Hepatic stellate cell (primary cell): ENCODE results near the gene PTPRG.
A peak's percentile ranks its signal among the peaks of the same experiment; 100 is the strongest.

Experiments
- DNase-seq: peaks from one replicate; pipeline ENCODE4 v3.0.0; 2011; ENCODE audit warnings: low spot score

The PTPRG gene

GRCh38 chr3:61961900-61962299 is 400.5 kb downstream of the PTPRG start:
- no peak for DNase-seq

GRCh38 chr3:61964566-61964965 is 403.2 kb downstream of the PTPRG start:
- no peak for DNase-seq

- DNase-seq: no peak
Measured at GRCh38 chr3:61965770-61966131, 404.4 kb downstream of the PTPRG start.

GRCh38 chr3:61966200-61966599 is 404.8 kb downstream of the PTPRG start:
- no peak for DNase-seq

GRCh38 chr3:61967019-61967418 is 405.6 kb downstream of the PTPRG start:
- no peak for DNase-seq

- no peak for DNase-seq
Measured at GRCh38 chr3:61967937-61968336, 406.6 kb downstream of the PTPRG start.

- DNase-seq: no peak
Measured at GRCh38 chr3:61974662-61975061, 413.3 kb downstream of the PTPRG start.

GRCh38 chr3:61975199-61975598 is 413.8 kb downstream of the PTPRG start:
- no peak for DNase-seq

GRCh38 chr3:61975936-61976335 is 414.6 kb downstream of the PTPRG start:
- DNase-seq: no peak

GRCh38 chr3:61978460-61979419 is 417.4 kb downstream of the PTPRG start:
- no peak for DNase-seq

- no peak for DNase-seq
Measured at GRCh38 chr3:61979638-61980037, 418.3 kb downstream of the PTPRG start.

GRCh38 chr3:61980041-61980440 is 418.7 kb downstream of the PTPRG start:
- no peak for DNase-seq

GRCh38 chr3:61981060-61981459 is 419.7 kb downstream of the PTPRG start:
- no peak for DNase-seq

GRCh38 chr3:61983479-61983878 is 422.1 kb downstream of the PTPRG start:
- DNase-seq: no peak

GRCh38 chr3:61985020-61985419 is 423.6 kb downstream of the PTPRG start:
- peak; percentile 2 for DNase-seq

GRCh38 chr3:61986473-61986872 is 425.1 kb downstream of the PTPRG start:
- DNase-seq: no peak

- DNase-seq: no peak
Measured at GRCh38 chr3:61989681-61990080, 428.3 kb downstream of the PTPRG start.

GRCh38 chr3:61990327-61991027 is 429.1 kb downstream of the PTPRG start:
- DNase-seq: no peak

GRCh38 chr3:61991706-61992105 is 430.3 kb downstream of the PTPRG start:
- no peak for DNase-seq

GRCh38 chr3:61996366-61996765 is 435.0 kb downstream of the PTPRG start:
- DNase-seq: no peak

GRCh38 chr3:61997101-61997500 is 435.7 kb downstream of the PTPRG start:
- no peak for DNase-seq

GRCh38 chr3:62003835-62004234 is 442.5 kb downstream of the PTPRG start:
- DNase-seq: no peak

GRCh38 chr3:62007036-62007435 is 445.7 kb downstream of the PTPRG start:
- no peak for DNase-seq
